NCI-H1694 treated with DMSO at 0.1 percent for 48 hours (cell line): Measurements from ENCODE around the gene LCN6.
"Not testable (repeated sequence)": the region's sequence is repeated elsewhere in the genome, so short reads cannot be mapped to it uniquely, and the experiment has no call there.

ENCODE experiments used
- DNase-seq: peaks from one replicate; lab custom pipeline; 2025; lab: John Stamatoyannopoulos, UW

The LCN6 gene

GRCh38 chr9:136759436-136760325 lies 11.4 kb upstream of the LCN6 start:
- DNase-seq: no peak

GRCh38 chr9:136759001-136759400 lies 10.7 kb upstream of the LCN6 start:
- no peak for DNase-seq

GRCh38 chr9:136757751-136758140 lies 9.4 kb upstream of the LCN6 start:
- DNase-seq: no peak

GRCh38 chr9:136757328-136757727 lies 9.0 kb upstream of the LCN6 start:
- DNase-seq: no peak

GRCh38 chr9:136756836-136757235 lies 8.5 kb upstream of the LCN6 start:
- DNase-seq: no peak

- DNase-seq: no peak
These were observed 7.8 kb upstream of the LCN6 start for GRCh38 chr9:136756134-136756438.

GRCh38 chr9:136755302-136756133 lies 7.2 kb upstream of the LCN6 start:
- DNase-seq: not testable (repeated sequence)

GRCh38 chr9:136754626-136755301 lies 6.4 kb upstream of the LCN6 start:
- DNase-seq: no peak

GRCh38 chr9:136754059-136754572 lies 5.8 kb upstream of the LCN6 start:
- no peak for DNase-seq

- DNase-seq: no peak
These were observed 5.2 kb upstream of the LCN6 start for GRCh38 chr9:136753371-136754058.

GRCh38 chr9:136751814-136752213 lies 3.5 kb upstream of the LCN6 start:
- no peak for DNase-seq

- DNase-seq: no peak
These were observed 2.9 kb upstream of the LCN6 start for GRCh38 chr9:136751244-136751643.

- no peak for DNase-seq
These were observed 2.2 kb upstream of the LCN6 start for GRCh38 chr9:136750526-136750925.

GRCh38 chr9:136748666-136749611 lies 614 bp upstream of the LCN6 start:
- no peak for DNase-seq

GRCh38 chr9:136747161-136748060 lies 914 bp downstream of the LCN6 start:
- DNase-seq: no peak

- no peak for DNase-seq
These were observed 1.7 kb downstream of the LCN6 start for GRCh38 chr9:136746621-136747020.

- no peak for DNase-seq
These were observed 2.2 kb downstream of the LCN6 start for GRCh38 chr9:136746155-136746490.

- no peak for DNase-seq
These were observed 2.8 kb downstream of the LCN6 start for GRCh38 chr9:136745389-136746154.

- no peak for DNase-seq
These were observed 3.6 kb downstream of the LCN6 start for GRCh38 chr9:136744773-136745172.
